DOHH2 (cell line): Measurements from ENCODE around the gene SLCO2A1.

ENCODE experiments used
- CTCF ChIP-seq: fragments of 200-600 bp; sonication (generic); IDR thresholded peaks from one replicate; pipeline ENCODE4 v1.5.1; 2014; ENCODE audit warnings: antibody characterized with exemption, mild to moderate bottlenecking, low read depth, low read length; ENCODE audit not compliant: poor library complexity, severe bottlenecking
- EZH2phosphoT487 ChIP-seq: fragments of 200-600 bp; sonication (generic); IDR thresholded peaks from 2 replicates; pipeline ENCODE4 v1.6.1; 2017; ENCODE audit warnings: borderline replicate concordance, mild to moderate bottlenecking, antibody characterized with exemption, low read length, moderate library complexity, mixed read lengths

- TF ChIP-seq CTCF (no peak), EZH2phosphoT487 (no peak)
These were observed 4.5 kb upstream of the SLCO2A1 start for GRCh38 chr3:134034005-134034785.
